ENCODE data around the gene MBNL1.
"Not testable (repeated sequence)": the region's sequence is repeated elsewhere in the genome, so short reads cannot be mapped to it uniquely, and the experiment has no call there.

Gene MBNL1

GRCh38 chr3:152392272-152392880, 123.6 kb downstream of the MBNL1 start:
- DNase-seq (ENCODE audit: extremely low spot score): no peak
- ChIA-PET POLR2A (no interaction called here), CTCF (no interaction called here)
- TF ChIP-seq CTBP1 (IDR thresholded peaks at IDR 0.05; ENCODE audit: borderline replicate concordance): no peak
- TF ChIP-seq SP1 (IDR thresholded peaks at IDR 0.05): no peak
- no peak for TF ChIP-seq TARDBP (IDR thresholded peaks at IDR 0.05)
- no peak for TF ChIP-seq FOXK2 (IDR thresholded peaks at IDR 0.05)
- no peak for TF ChIP-seq SUZ12 (IDR thresholded peaks at IDR 0.05)
- TF ChIP-seq ARNT (IDR thresholded peaks at IDR 0.05): no peak
- no peak for TF ChIP-seq ELF4 (IDR thresholded peaks at IDR 0.05)
- no peak for TF ChIP-seq HDGF (IDR thresholded peaks at IDR 0.05; ENCODE audit: borderline replicate concordance)
- TF ChIP-seq NFRKB (IDR thresholded peaks at IDR 0.05): no peak
- TF ChIP-seq LEF1 (IDR thresholded peaks at IDR 0.05; ENCODE audit: borderline replicate concordance): no peak
- TF ChIP-seq ZNF384 (IDR thresholded peaks at IDR 0.05): no peak
- TF ChIP-seq FOXA1 (IDR thresholded peaks at IDR 0.05): no peak
- TF ChIP-seq BHLHE40 (IDR thresholded peaks at IDR 0.05; ENCODE audit: borderline replicate concordance): no peak

GRCh38 chr3:152394246-152394645, 125.5 kb downstream of the MBNL1 start:
- TF ChIP-seq FOXM1 (IDR thresholded peaks at IDR 0.05; ENCODE audit: borderline replicate concordance) (no peak), NFRKB (IDR thresholded peaks at IDR 0.05) (no peak), BHLHE40 (IDR thresholded peaks at IDR 0.05; ENCODE audit: borderline replicate concordance) (no peak), ZNF384 (IDR thresholded peaks at IDR 0.05) (no peak), L3MBTL2 (conservative IDR thresholded peaks at IDR 0.05) (no peak), ELF4 (IDR thresholded peaks at IDR 0.05) (no peak), FOXK2 (IDR thresholded peaks at IDR 0.05) (no peak), CTBP1 (IDR thresholded peaks at IDR 0.05; ENCODE audit: borderline replicate concordance) (no peak), SP1 (IDR thresholded peaks at IDR 0.05) (no peak), HDGF (IDR thresholded peaks at IDR 0.05; ENCODE audit: borderline replicate concordance) (no peak), TARDBP (IDR thresholded peaks at IDR 0.05) (no peak), ARNT (IDR thresholded peaks at IDR 0.05) (no peak), SUZ12 (IDR thresholded peaks at IDR 0.05) (no peak), LEF1 (IDR thresholded peaks at IDR 0.05; ENCODE audit: borderline replicate concordance) (no peak), FOXA1 (IDR thresholded peaks at IDR 0.05) (no peak), PKNOX1 (IDR thresholded peaks at IDR 0.05) (no peak)
- ChIA-PET POLR2A (no interaction called here), CTCF (no interaction called here)
- no peak for DNase-seq (ENCODE audit: extremely low spot score)

GRCh38 chr3:152395764-152396163, 127.0 kb downstream of the MBNL1 start:
- TF ChIP-seq CTBP1 (IDR thresholded peaks at IDR 0.05; ENCODE audit: borderline replicate concordance) (no peak), L3MBTL2 (conservative IDR thresholded peaks at IDR 0.05) (no peak), FOXK2 (IDR thresholded peaks at IDR 0.05) (no peak), PKNOX1 (IDR thresholded peaks at IDR 0.05) (no peak), FOXM1 (IDR thresholded peaks at IDR 0.05; ENCODE audit: borderline replicate concordance) (no peak)
- POLR2A ChIA-PET: interaction anchor here (0.8 kb wide), 1 partner anchor 14 kb away, joined by 3 read pairs; no protein-coding TSS in a partner anchor
- CTCF ChIA-PET: no interaction called here
- no peak for DNase-seq (ENCODE audit: extremely low spot score)

GRCh38 chr3:152396867-152397266, 128.1 kb downstream of the MBNL1 start:
- POLR2A ChIA-PET: no interaction called here
- CTCF ChIA-PET: no interaction called here
- TF ChIP-seq BHLHE40 (IDR thresholded peaks at IDR 0.05; ENCODE audit: borderline replicate concordance) (no peak), HDGF (IDR thresholded peaks at IDR 0.05; ENCODE audit: borderline replicate concordance) (no peak), PKNOX1 (IDR thresholded peaks at IDR 0.05) (no peak), TARDBP (IDR thresholded peaks at IDR 0.05) (no peak), SUZ12 (IDR thresholded peaks at IDR 0.05) (no peak), L3MBTL2 (conservative IDR thresholded peaks at IDR 0.05) (no peak), FOXK2 (IDR thresholded peaks at IDR 0.05) (no peak), LEF1 (IDR thresholded peaks at IDR 0.05; ENCODE audit: borderline replicate concordance) (no peak), ZNF384 (IDR thresholded peaks at IDR 0.05) (no peak), FOXA1 (IDR thresholded peaks at IDR 0.05) (no peak), SP1 (IDR thresholded peaks at IDR 0.05) (no peak), NFRKB (IDR thresholded peaks at IDR 0.05) (no peak), CTBP1 (IDR thresholded peaks at IDR 0.05; ENCODE audit: borderline replicate concordance) (no peak), ELF4 (IDR thresholded peaks at IDR 0.05) (no peak), ARNT (IDR thresholded peaks at IDR 0.05) (no peak)
- no peak for DNase-seq (ENCODE audit: extremely low spot score)

- DNase-seq (ENCODE audit: extremely low spot score); CTCF ChIA-PET; POLR2A ChIA-PET: not testable (repeated sequence)
Observed at GRCh38 chr3:152397348-152397747, 128.6 kb downstream of the MBNL1 start.

- POLR2A ChIA-PET: no interaction called here
- TF ChIP-seq NFRKB (IDR thresholded peaks at IDR 0.05) (no peak), L3MBTL2 (conservative IDR thresholded peaks at IDR 0.05) (no peak), ZNF384 (IDR thresholded peaks at IDR 0.05) (no peak), HDGF (IDR thresholded peaks at IDR 0.05; ENCODE audit: borderline replicate concordance) (no peak), BHLHE40 (IDR thresholded peaks at IDR 0.05; ENCODE audit: borderline replicate concordance) (no peak), ARNT (IDR thresholded peaks at IDR 0.05) (no peak), TARDBP (IDR thresholded peaks at IDR 0.05) (no peak), LEF1 (IDR thresholded peaks at IDR 0.05; ENCODE audit: borderline replicate concordance) (no peak), ELF4 (IDR thresholded peaks at IDR 0.05) (no peak), FOXM1 (IDR thresholded peaks at IDR 0.05; ENCODE audit: borderline replicate concordance) (no peak), FOXA1 (IDR thresholded peaks at IDR 0.05) (no peak), CTBP1 (IDR thresholded peaks at IDR 0.05; ENCODE audit: borderline replicate concordance) (no peak), FOXK2 (IDR thresholded peaks at IDR 0.05) (no peak), SP1 (IDR thresholded peaks at IDR 0.05) (no peak), PKNOX1 (IDR thresholded peaks at IDR 0.05) (no peak), SUZ12 (IDR thresholded peaks at IDR 0.05) (no peak)
- CTCF ChIA-PET: no interaction called here
- no peak for DNase-seq (ENCODE audit: extremely low spot score)
Observed at GRCh38 chr3:152398495-152398894, 129.8 kb downstream of the MBNL1 start.

Measured in HEK293T (cell line).